SKM-1 treated with dmso at 0.1 percent for 144 hours (cell line): ENCODE measurements around the gene GLI2.

Experiments used
- DNase-seq: peaks from one replicate; lab custom pipeline; 2025; ENCODE audit not compliant: unreplicated experiment; lab: John Stamatoyannopoulos, UW

The GLI2 gene

GRCh38 chr2:120754067-120754960 is 18.6 kb downstream of the GLI2 start:
- DNase-seq: no peak

- DNase-seq: no peak
Measured at GRCh38 chr2:120758181-120759144, 22.8 kb downstream of the GLI2 start.

GRCh38 chr2:120759543-120760331 is 24.1 kb downstream of the GLI2 start:
- no peak for DNase-seq

GRCh38 chr2:120760446-120761135 is 24.9 kb downstream of the GLI2 start:
- no peak for DNase-seq

- no peak for DNase-seq
Measured at GRCh38 chr2:120761164-120761861, 25.6 kb downstream of the GLI2 start.

- no peak for DNase-seq
Measured at GRCh38 chr2:120761911-120762310, 26.2 kb downstream of the GLI2 start.

- no peak for DNase-seq
Measured at GRCh38 chr2:120762341-120763061, 26.8 kb downstream of the GLI2 start.

GRCh38 chr2:120763508-120763907 is 27.8 kb downstream of the GLI2 start:
- DNase-seq: no peak

- DNase-seq: no peak
Measured at GRCh38 chr2:120763931-120764330, 28.3 kb downstream of the GLI2 start.

GRCh38 chr2:120764492-120764891 is 28.8 kb downstream of the GLI2 start:
- no peak for DNase-seq

- DNase-seq: no peak
Measured at GRCh38 chr2:120764991-120765677, 29.5 kb downstream of the GLI2 start.

- DNase-seq: no peak
Measured at GRCh38 chr2:120765678-120766469, 30.2 kb downstream of the GLI2 start.

GRCh38 chr2:120766470-120767351 is 31.0 kb downstream of the GLI2 start:
- no peak for DNase-seq

- no peak for DNase-seq
Measured at GRCh38 chr2:120767486-120768005, 31.9 kb downstream of the GLI2 start.

- DNase-seq: no peak
Measured at GRCh38 chr2:120768112-120769048, 32.7 kb downstream of the GLI2 start.
